MCF 10A (cell line): Measurements from ENCODE around the gene GAN. TPM values are rescaled to one million over a fixed set of nuclear protein-coding genes. Genes with fewer than 3 reads are reported as not detected.

ENCODE experiments used
- BruUV-seq: library from RNA; stranded (reverse); fragments of 400-500 nt; replicated peaks from 2 replicates; lab custom pipeline; 2021; lab: Mats Ljungman, UMichigan
- CTCF ChIA-PET: fragments of 300-600 bp; sonication (Branson Sonifier 250); formaldehyde crosslinking; extraction: SDS; loops from one replicate; lab custom pipeline; 2021; ENCODE audit warnings: antibody characterized with exemption, inconsistent platforms; lab: Yijun Ruan, JAX
- POLR2A ChIA-PET: fragments of 300-600, 350-650 bp; sonication (Branson Sonifier 250); formaldehyde crosslinking; extraction: SDS; loops from one replicate; lab custom pipeline; 2020; ENCODE audit warnings: antibody characterized with exemption, inconsistent platforms; lab: Yijun Ruan, JAX
- DNase-seq: peaks from one replicate; pipeline ENCODE4 v3.0.0-alpha.2; 2018; ENCODE audit not compliant: unreplicated experiment
- H3K27ac Mint-ChIP-seq: one replicate; pipeline ENCODE4 v1.8.0; 2022; ENCODE audit warnings: mild to moderate bottlenecking, low read depth, mixed read lengths; ENCODE audit not compliant: unreplicated experiment
- H3K27me3 Mint-ChIP-seq: one replicate; pipeline ENCODE4 v1.8.0; 2022; ENCODE audit warnings: mixed read lengths; ENCODE audit not compliant: insufficient read depth, unreplicated experiment
- H3K36me3 Mint-ChIP-seq: one replicate; pipeline ENCODE4 v1.8.0; 2022; ENCODE audit warnings: mild to moderate bottlenecking, moderate library complexity, mixed read lengths; ENCODE audit not compliant: insufficient read depth, unreplicated experiment
- H3K4me1 Mint-ChIP-seq: one replicate; pipeline ENCODE4 v1.8.0; 2022; ENCODE audit warnings: mixed read lengths; ENCODE audit not compliant: insufficient read depth, unreplicated experiment
- H3K4me3 Mint-ChIP-seq: one replicate; pipeline ENCODE4 v1.8.0; 2022; ENCODE audit warnings: mild to moderate bottlenecking, moderate library complexity, mixed read lengths; ENCODE audit not compliant: unreplicated experiment
- H3K9me3 Mint-ChIP-seq: one replicate; pipeline ENCODE4 v1.8.0; 2022; ENCODE audit warnings: mixed read lengths; ENCODE audit not compliant: unreplicated experiment
- CTCF ChIP-seq: fragments of 200-600 bp; IDR thresholded peaks from one replicate; pipeline ENCODE4 v1.8.0; 2022; ENCODE audit warnings: antibody characterized with exemption, mild to moderate bottlenecking; ENCODE audit not compliant: unreplicated experiment
- intact Hi-C: fragments of 100-400 bp; cut with micrococcal nuclease; formaldehyde crosslinking; loops from 2 replicates; pipeline ENCODE4 v1.14.1; 2022
- total RNA-seq: library from RNA; stranded (reverse); gene quantifications from 2 replicates; pipeline ENCODE4 v1.2.3, GENCODE V29; 2022

The GAN gene
- total RNA-seq, 1 experiment from 2014 or later = 12.4 TPM

GRCh38 chr16:81432937-81433557 is 118.3 kb downstream of the GAN start:
- Mint-ChIP-seq H3K9me3 (no peaks in the 10 kb centered on the region), H3K27ac (no peak overlapping the region)
- CTCF ChIA-PET = interaction anchor here (0.9 kb wide), 1 partner anchor 27 kb away, joined by 3 read pairs; no protein-coding TSS in a partner anchor

GRCh38 chr16:81435103-81435502 is 120.3 kb downstream of the GAN start:
- BruUV-seq = no TSS peak
- no peak for TF ChIP-seq CTCF
- H3K4me3 Mint-ChIP-seq = no peak overlapping the region
- no peaks in the 10 kb centered on the region for H3K4me1 Mint-ChIP-seq
- DNase-seq = no peak
- intact Hi-C loops = no loop called here
- ChIA-PET POLR2A (no interaction called here), CTCF (interaction anchor here (0.7 kb wide), 1 partner anchor 183 kb away, joined by 3 read pairs; no protein-coding TSS in a partner anchor)
- H3K36me3 Mint-ChIP-seq = no peaks in the 10 kb centered on the region
- H3K27ac Mint-ChIP-seq = no peak overlapping the region
- no peaks in the 10 kb centered on the region for H3K9me3 Mint-ChIP-seq
- no peaks in the 10 kb centered on the region for H3K27me3 Mint-ChIP-seq

More at GRCh38 chr16:81432937-81433557, 118.3 kb downstream of the GAN start:
- POLR2A ChIA-PET = no interaction called here
- intact Hi-C loops = no loop called here
- no peaks in the 10 kb centered on the region for H3K36me3 Mint-ChIP-seq
- BruUV-seq = no TSS peak
- no peak overlapping the region for H3K4me3 Mint-ChIP-seq
- DNase-seq = no peak
- H3K27me3 Mint-ChIP-seq = no peaks in the 10 kb centered on the region
- TF ChIP-seq CTCF = no peak
- no peaks in the 10 kb centered on the region for H3K4me1 Mint-ChIP-seq

GRCh38 chr16:81435567-81435966 is 120.8 kb downstream of the GAN start:
- H3K27me3 Mint-ChIP-seq = no peaks in the 10 kb centered on the region
- no peaks in the 10 kb centered on the region for H3K9me3 Mint-ChIP-seq
- POLR2A ChIA-PET = no interaction called here
- no peak overlapping the region for H3K27ac Mint-ChIP-seq
- H3K36me3 Mint-ChIP-seq = no peaks in the 10 kb centered on the region
- H3K4me1 Mint-ChIP-seq = no peaks in the 10 kb centered on the region
- no peak for TF ChIP-seq CTCF
- CTCF ChIA-PET = interaction anchor here (0.7 kb wide), 1 partner anchor 183 kb away, joined by 3 read pairs; no protein-coding TSS in a partner anchor
- H3K4me3 Mint-ChIP-seq = no peak overlapping the region
- no TSS peak for BruUV-seq
- intact Hi-C loops = no loop called here
- no peak for DNase-seq

- BruUV-seq = no TSS peak
- no peaks in the 10 kb centered on the region for H3K27me3 Mint-ChIP-seq
- CTCF ChIA-PET = interaction anchor here (0.6 kb wide), 2 partner anchors 233 to 1378 kb away, joined by 3 read pairs; no protein-coding TSS in a partner anchor
- no peaks in the 10 kb centered on the region for H3K36me3 Mint-ChIP-seq
- H3K4me1 Mint-ChIP-seq = no peaks in the 10 kb centered on the region
- no peak for TF ChIP-seq CTCF
- H3K27ac Mint-ChIP-seq = no peak overlapping the region
- intact Hi-C loops = no loop called here
- no peaks in the 10 kb centered on the region for H3K9me3 Mint-ChIP-seq
- H3K4me3 Mint-ChIP-seq = no peak overlapping the region
- DNase-seq = no peak
- POLR2A ChIA-PET = no interaction called here
Measured at GRCh38 chr16:81436386-81436785, 121.6 kb downstream of the GAN start.
